RCC 7860 (cell line): ENCODE measurements around the gene IGFLR1.
A peak's percentile ranks its signal among the peaks of the same experiment; 100 is the strongest.

Experiments
- DNase-seq: peaks from one replicate; pipeline ENCODE4 v3.0.0-alpha.2; 2015; ENCODE audit warnings: low spot score
- FAIRE-seq: peaks from 2 replicates; lab custom pipeline; 2012; peaks lifted over from hg19 to GRCh38; lab: Jason Lieb, UNC

Gene IGFLR1

DNA sequence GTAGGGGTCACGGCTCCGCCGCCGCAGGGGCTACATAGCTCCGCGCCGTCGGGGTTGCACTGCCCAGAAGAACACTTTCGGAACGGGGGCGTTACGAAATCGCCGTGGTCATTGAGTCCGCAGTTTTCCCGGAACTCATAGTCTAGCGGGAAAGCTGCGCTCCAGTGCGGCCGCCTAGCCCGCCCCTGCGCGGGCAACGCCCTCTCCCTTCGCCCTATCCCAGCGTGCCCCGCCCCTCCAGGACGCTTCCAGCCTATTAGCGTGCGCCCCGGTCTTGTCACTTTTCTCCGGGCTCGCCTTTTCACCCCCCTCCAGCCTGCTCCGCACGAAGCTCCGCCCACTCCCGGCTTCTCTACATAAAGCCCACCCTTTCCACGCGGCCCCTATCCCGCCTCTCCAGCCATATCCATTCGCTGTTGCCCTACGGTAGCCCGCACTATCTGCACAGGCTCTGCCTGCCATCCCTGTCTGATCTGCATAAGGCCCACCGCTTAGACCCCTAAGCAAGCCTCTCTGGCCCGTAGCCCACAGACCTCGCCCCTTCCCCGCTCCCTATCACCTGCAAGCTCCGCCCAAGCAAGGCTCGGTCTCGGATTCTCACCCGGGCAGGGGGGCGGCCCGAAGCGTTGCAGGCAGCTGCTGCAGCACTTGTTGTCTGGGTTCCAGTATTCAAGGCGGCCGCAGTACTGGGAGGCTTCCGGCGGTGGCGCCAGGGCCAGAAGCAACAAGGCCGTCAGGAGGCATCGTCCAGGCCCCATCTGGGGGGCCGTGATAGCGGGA, 1.6 kb downstream of the IGFLR1 start:
- peak; percentile 81 for DNase-seq

DNA sequence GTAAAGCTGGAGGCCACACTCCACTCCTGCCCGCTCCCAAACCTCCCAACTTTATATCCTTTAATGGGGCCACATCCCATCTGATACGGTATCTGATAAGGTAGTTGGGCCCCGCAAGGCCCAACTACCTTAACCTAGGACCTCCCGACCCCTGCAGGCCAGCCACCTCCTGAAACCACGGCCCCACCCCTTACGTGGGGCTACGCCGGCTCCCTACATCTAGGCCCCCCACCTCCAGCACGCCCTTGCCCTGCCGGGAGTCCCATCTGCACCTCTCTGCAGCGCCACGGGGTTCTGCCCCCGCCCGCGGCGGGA, 2.2 kb downstream of the IGFLR1 start:
- no peak for DNase-seq
- FAIRE-seq = no peak

More for the DNA sequence above, 1.6 kb downstream of the IGFLR1 start:
- peak; percentile 45 for FAIRE-seq

DNA sequence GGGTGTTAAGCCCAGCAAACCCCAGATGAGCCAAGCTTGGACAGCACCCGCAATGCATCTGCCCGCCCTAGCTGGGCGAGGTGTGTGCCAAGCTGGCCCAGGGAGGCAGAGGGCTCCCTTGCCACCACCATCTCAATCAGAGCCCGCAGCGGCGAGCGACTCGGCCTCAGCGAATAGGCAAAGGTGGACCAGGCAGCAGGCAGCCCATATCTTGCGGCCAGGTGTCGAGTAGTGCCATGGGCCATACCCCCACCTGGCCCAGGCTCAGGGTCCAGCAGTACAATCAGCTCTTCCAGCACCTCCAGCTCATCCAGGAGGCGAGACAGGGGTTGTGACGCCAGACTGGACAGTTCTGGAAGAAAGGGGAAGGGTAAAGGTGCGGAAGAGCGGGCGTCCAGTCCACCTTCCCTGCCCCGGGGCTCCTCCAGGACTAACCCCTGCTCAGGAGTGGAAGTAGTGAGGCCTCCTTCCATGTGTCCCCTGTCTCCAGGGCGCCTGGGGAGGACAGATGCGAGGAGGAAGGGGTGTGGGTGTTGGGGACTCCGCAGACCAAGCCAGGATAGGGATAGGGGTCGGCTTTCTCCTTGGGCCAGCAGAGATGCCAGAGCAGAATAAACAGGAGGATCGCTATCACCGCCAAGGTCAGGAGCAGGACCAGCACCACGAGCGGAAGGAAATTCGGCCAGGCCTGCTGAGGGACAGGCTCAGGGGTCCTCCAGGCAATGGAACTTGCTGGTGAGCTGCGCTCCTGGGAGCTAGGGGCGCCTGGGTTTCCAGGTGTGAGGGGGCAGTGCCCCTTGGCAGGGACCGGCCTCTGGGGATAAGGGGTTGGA, 2.8 kb downstream of the IGFLR1 start:
- DNase-seq (no peak), FAIRE-seq (no peak)

DNA sequence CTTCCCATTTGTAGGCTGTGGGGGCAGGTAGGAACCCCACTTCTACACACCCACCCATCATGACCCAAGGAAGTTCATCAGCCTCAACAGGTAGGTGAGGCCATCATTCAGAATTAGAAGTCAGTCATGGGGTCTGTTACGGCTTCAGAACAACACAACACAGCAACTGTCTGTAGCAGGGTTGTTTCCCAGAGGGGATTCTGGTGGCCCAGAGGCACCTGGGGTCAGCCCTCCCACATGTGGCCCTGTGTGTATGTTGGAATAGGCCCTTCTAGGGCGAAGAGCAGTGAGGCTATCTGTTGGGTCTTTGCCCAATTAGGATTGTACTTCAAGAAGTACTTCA, 3.4 kb downstream of the IGFLR1 start:
- FAIRE-seq = no peak
- DNase-seq = no peak

DNA sequence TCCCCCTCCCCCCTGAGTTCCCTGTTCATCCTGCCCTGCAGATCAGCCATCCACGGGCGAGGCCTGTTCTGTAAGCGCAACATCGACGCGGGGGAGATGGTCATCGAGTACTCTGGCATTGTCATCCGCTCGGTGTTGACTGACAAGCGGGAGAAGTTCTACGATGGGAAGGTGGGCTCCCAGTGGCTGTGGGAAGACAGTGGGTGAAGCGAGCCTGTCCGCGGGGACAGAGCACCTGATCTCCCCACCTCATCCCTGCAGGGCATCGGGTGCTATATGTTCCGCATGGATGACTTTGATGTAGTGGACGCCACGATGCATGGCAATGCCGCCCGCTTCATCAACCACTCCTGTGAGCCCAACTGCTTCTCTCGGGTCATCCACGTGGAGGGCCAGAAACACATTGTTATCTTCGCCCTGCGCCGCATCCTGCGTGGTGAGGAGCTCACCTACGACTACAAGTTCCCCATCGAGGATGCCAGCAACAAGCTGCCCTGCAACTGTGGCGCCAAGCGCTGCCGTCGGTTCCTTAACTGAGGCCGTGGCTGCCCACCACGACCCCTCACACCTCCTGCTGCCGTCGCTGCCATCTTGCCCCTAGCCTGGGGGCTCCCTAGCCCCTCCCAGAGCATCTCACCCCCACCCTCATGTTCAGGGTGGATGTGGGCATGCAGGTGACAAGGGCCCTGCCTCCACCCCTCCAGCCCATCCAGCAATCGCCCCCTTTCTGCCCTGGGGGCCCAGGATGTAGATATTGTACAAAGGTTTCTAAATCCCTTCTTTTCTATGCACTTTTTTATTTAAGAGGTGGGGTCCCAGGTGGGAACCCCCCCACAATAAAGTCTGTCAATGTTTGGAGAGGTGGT, 4.0 kb downstream of the IGFLR1 start:
- FAIRE-seq (no peak), DNase-seq (no peak)

DNA sequence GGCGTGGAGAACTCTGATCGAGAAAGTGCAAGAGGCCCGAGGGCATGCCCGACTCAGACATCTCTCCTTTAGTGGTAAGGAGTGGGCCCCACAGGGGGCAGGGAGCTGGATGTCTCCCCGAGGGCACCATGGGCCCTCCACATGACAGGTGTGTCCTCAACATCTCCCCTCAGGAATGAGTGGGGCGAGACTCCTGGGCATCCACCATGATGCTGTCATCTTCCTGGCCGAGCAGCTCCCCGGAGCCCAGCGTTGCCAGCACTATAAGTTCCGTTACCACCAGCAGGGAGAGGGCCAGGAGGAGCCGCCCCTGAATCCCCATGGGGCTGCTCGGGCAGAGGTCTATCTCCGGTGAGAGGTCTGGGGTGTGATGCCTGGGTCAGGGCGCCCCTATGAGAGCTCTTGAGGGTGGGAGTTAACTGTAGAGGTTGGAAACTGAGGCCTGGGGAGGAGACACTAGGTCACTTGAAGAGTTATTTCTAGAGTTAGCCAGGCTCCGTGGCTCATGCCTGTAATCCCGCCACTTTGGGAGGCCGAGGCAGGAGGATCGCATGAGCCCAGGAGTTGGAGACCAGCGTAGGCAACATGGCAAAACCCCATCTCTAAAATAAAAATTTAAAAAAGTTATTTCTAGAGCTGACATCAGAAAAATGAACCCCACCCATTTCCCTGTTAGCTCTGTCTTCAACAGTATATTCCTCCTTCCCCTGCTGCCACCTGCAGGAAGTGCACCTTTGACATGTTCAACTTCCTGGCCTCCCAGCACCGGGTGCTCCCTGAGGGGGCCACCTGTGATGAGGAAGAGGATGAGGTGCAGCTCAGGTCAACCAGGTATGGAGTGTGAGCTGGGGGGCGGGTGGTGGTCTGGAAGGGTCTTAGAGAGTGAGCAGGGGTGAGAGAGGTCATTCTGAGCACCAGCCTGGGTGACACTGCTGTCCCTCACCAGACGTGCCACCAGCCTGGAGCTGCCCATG, 5.1 kb downstream of the IGFLR1 start:
- DNase-seq = no peak
- no peak for FAIRE-seq

DNA sequence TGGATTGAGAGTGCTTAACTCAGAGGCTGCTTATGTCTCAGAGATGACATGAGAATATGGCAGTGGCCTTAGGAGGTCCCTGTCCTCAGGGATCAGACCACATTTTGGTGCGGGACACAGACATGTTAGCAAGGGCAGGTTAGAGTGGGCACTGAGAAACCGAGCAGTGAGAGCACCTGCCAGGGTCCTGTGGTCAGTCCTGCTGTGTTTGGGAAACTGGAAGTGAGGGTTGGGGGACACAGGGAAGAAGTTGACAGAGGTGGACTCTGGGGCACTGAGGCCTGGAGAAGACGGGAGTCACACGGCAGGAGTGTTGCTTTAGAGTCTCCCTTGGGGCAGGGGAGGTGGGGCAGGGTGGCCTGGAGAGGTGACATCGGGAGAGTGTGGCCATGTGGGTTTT, 7.4 kb downstream of the IGFLR1 start:
- FAIRE-seq (no peak), DNase-seq (no peak)

DNA sequence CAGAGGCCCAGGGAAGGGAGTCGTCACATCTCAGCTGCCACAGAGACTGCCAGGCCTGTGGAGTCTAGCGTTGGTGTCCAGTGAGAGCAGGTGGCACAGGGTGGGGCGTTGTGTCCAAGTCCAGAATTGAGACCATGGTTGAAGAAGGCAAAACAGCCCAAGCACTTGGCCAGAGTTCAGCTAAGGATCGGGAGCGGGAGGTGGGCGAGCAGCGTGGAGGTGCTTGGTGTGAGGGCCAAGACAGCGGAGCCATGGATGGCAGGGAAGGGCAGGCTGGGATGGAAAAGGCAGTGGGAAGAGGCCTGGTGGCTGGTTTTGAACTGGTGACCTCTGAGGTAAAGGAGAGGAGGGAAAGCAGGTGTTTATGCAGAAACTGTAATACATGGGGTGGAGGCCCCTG, 8.0 kb downstream of the IGFLR1 start:
- DNase-seq (no peak), FAIRE-seq (no peak)

DNA sequence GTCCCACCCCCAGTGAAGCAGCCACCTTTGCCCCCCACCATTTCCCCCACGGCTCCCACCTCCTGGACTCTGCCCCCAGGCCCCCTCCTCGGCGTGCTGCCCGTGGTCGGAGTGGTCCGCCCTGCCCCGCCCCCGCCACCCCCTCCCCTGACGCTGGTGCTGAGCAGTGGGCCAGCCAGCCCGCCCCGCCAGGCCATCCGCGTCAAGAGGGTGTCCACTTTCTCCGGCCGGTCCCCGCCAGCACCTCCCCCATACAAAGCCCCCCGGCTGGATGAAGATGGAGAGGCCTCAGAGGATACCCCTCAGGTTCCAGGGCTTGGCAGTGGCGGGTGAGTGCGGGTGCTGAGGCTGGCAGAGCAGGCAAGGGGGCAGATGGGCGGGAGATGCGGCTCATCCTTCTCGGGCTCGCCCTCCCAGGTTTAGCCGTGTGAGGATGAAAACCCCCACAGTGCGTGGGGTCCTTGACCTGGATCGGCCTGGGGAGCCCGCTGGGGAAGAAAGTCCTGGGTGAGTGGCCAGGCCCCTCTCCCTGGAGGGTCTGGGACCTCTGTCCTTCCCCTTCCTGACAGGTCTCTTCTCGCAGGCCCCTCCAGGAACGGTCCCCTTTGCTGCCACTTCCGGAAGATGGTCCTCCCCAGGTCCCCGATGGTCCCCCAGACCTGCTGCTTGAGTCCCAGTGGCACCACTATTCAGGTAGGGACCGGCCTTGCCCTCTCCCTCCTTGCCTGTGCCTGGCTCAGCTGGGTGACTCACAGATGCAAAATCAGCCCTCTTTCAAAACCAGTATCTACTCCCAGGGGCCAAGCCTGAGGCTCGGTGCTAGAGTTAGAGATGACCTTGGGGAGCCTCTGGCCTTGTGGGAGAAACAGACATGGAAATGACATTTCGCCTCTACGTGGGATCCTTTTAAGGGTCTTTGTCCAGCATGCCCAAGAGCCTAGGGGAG, 8.8 kb downstream of the IGFLR1 start:
- DNase-seq = no peak
- FAIRE-seq = no peak

DNA sequence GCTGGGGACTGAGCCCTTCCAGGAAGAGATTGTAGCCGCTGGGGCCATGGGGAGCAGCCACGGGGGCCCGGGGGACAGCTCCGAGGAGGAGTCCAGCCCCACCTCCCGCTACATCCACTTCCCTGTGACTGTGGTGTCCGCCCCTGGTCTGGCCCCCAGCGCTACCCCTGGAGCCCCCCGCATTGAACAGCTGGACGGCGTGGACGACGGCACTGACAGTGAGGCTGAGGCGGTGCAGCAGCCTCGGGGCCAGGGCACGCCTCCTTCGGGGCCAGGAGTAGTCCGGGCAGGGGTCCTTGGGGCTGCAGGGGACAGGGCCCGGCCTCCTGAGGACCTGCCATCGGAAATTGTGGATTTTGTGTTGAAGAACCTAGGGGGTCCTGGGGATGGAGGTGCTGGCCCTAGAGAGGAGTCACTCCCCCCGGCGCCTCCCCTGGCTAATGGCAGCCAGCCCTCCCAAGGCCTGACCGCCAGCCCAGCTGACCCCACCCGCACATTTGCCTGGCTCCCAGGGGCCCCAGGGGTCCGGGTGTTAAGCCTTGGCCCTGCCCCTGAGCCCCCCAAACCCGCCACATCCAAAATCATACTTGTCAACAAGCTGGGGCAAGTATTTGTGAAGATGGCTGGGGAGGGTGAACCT, 9.6 kb downstream of the IGFLR1 start:
- DNase-seq = no peak
- no peak for FAIRE-seq

DNA sequence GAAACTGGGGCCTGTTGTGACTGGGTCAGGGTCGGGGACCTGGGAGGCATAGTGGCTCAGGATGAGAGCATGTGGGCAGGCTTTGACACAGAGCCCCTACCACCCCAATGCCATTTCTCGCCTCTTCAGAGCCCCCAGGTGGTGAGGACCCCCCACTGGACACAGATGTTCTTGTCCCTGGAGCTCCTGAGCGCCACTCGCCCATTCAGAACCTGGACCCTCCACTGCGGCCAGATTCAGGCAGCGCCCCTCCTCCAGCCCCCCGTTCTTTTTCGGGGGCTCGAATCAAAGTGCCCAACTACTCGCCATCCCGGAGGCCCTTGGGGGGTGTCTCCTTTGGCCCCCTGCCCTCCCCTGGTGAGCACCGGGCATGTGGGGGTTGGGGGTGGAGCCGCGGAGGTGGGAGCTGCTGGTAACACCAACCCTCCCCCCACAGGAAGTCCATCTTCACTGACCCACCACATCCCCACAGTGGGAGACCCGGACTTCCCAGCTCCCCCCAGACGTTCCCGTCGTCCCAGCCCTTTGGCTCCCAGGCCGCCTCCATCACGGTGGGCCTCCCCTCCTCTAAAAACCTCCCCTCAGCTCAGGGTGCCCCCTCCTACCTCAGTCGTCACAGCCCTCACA, 10.4 kb downstream of the IGFLR1 start:
- no peak for DNase-seq
- no peak for FAIRE-seq

DNA sequence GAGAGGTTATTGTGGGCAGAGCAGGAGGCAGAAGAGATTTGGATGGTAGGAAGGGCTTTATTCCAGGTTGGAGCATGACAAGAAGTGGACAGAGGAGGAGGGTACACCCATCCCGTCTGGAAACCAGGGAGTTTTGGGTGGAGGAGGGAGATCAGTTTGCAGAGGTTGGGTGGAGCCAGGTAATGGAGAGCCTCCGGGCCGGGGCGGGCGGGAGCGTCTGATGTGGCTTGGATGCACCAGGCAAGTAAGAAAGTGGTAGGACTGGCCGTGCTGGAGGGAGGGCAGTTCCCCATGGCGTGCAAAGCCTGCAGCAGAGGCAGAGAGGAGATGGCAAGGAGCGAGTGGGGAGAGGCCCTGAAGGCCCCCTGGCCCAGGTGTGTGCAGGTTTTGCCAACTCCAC, 10.9 kb downstream of the IGFLR1 start:
- no peak for FAIRE-seq
- DNase-seq = no peak

DNA sequence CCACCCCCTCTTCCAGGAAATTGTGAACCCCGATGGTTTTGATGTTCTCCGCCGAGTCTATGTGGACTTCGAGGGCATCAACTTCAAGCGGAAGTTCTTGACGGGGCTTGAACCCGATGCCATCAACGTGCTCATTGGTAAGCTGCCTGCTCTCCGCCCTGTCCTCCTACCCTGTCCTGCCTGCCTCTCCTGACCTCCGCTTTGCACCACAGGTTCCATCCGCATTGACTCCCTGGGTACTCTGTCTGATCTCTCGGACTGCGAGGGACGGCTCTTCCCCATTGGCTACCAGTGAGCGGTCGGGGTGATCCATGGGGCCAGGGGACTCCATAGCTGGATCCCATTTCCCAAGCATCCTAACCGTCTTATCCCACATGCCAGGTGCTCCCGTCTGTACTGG, 11.9 kb downstream of the IGFLR1 start:
- no peak for DNase-seq

DNA sequence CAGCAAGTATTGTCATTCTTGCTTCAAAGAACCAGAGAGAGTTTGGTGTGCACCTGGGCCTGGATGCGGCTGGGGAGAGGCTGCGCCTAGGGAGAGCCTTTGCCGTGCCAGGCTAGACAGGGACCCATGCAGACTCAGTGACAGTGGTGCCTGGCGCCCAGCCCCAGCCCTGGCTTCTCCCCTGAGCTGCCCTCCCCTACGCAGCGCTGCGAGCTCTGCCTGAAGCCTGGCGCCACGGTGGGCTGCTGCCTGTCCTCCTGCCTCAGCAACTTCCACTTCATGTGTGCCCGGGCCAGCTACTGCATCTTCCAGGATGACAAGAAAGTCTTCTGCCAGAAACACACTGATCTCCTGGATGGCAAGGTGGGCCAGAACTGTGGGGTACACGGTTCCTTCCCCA, 12.5 kb downstream of the IGFLR1 start:
- no peak for FAIRE-seq
- DNase-seq = no peak

More for the DNA sequence above, 11.9 kb downstream of the IGFLR1 start:
- no peak for FAIRE-seq

DNA sequence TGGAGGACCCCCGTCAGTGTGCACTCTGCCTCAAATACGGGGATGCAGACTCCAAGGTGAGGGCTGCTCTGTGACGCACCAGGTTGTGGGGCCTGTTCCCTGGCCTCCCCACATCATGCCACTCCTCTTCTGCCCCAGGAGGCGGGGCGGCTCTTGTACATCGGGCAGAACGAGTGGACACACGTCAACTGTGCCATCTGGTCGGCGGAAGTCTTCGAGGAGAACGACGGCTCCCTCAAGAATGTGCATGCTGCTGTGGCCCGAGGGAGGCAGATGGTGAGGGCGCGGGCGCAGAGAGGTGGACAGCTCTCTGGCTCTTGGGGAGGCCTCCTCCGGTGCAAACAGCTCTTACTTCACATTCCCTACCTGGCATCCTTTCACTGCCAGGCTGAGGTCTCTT, 13.2 kb downstream of the IGFLR1 start:
- FAIRE-seq (no peak), DNase-seq (no peak)

DNA sequence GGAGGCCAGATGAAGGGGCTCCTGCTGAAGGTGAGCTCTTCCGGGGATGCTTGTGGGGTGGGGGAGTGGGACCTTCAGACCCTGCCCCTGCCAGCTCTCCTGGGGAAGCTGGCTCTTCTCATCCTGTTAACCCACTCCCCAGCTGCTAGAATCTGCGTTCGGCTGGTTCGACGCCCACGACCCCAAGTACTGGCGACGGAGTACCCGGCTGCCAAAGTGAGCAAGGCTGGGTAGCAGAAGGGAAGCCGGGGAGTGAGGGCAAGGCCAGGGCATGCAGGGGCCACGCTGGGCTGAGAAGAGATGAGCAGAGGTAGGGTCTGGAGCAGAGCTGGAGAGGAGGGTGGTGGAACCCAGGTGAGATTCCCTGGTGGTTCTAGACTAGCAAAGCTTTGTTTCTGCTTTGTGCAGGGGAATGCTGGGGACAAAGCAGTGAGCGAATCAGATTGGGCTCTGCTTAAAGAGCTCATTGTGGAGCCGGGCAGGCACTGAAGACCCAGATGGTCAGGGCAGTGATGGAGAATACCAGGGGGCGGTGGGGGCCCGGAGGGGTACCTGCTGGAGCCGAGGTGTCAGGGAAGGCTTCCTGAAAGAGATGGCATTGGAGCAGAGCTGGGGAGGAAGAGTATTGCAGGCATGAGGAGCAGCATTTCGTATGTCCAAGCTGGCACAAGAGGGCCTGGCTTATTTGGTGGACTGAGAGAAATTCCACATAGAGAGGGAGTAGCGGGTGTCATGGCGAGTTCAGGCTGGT, 14.1 kb downstream of the IGFLR1 start:
- DNase-seq (no peak), FAIRE-seq (no peak)

DNA sequence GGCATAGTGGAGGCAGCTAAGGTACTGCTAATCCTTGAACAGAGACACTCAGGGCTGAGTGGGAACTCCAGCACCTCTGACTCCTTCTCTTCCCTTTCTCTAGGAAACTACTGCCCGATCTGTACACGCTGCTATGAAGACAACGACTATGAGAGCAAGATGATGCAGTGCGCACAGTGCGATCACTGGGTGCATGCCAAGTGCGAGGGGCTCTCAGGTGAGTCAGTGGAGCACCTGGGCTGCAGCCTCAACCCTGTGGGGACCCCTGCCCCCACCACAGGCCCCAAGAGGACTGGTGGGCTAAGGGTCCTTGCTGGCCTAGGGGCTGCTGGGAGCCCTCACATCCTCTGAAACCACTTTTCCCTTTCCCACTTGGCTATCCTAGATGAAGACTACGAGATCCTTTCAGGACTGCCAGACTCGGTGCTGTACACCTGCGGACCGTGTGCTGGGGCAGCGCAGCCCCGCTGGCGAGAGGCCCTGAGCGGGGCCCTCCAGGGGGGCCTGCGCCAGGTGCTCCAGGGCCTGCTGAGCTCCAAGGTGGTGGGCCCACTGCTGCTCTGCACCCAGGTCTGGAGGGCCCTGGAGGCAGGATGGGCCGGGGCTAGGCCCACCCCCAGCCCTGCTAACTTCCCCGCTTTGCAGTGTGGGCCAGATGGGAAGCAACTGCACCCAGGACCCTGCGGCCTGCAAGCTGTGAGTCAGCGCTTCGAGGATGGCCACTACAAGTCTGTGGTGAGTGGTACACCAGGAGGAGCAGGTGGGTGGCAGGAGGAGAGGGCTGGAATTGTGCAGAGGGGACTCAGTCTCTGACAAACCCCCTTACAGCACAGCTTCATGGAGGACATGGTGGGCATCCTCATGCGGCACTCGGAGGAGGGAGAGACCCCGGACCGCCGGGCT, 14.9 kb downstream of the IGFLR1 start:
- FAIRE-seq = no peak

More for the DNA sequence above, 14.9 kb downstream of the IGFLR1 start:
- DNase-seq = no peak
